H54 (cell line): ENCODE data around the gene SSMEM1.
A peak's percentile ranks its signal among the peaks of the same experiment; 100 is the strongest.
"Not testable (repeated sequence)": the region's sequence is repeated elsewhere in the genome, so short reads cannot be mapped to it uniquely, and the experiment has no call there.

Experiments used
- DNase-seq: peaks from one replicate; pipeline ENCODE4 v3.0.0; 2011; ENCODE audit warnings: low spot score, mixed read lengths; ENCODE audit not compliant: insufficient read length
- FAIRE-seq: peaks from 3 replicates; lab custom pipeline; 2011; peaks lifted over from hg19 to GRCh38; lab: Jason Lieb, UNC
- POLR2A ChIP-seq: IDR thresholded peaks from 2 replicates; pipeline ENCODE4 v1.6.1; 2011; ENCODE audit warnings: low read depth, mild to moderate bottlenecking, low read length

SSMEM1 gene, protein sequence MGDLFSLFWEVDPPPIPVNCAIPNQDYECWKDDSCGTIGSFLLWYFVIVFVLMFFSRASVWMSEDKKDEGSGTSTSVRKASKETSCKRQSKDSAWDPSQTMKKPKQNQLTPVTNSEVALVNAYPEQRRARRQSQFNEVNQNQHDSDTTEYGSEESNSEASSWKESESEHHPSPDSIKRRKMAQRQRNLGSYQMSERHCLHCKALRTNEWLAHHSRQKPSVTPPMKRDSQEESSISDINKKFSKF

DNA sequence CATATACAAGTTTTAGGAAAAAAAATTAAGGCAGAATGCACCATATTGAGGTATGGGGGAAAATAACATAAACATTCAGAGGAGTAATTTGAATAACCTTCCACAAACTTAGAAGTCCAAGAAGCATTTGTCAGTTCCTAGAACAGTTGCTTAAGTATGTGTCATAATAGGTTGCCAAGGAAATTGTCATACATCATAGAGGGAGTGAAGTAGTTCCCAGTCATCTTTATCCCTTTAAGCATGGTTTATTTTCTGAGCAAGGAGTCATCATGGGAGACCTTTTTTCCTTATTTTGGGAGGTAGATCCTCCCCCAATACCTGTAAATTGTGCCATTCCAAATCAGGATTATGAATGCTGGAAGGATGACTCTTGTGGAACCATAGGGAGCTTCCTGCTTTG, at the start of gene SSMEM1:
SSMEM1 (plus strand) TSS at position 219 of the 400 bp plus-strand sequence; CDS start at position 270, 51 bp downstream.
- no peak for TF ChIP-seq POLR2A
- DNase-seq (peak; percentile 37), FAIRE-seq (no peak)

DNA sequence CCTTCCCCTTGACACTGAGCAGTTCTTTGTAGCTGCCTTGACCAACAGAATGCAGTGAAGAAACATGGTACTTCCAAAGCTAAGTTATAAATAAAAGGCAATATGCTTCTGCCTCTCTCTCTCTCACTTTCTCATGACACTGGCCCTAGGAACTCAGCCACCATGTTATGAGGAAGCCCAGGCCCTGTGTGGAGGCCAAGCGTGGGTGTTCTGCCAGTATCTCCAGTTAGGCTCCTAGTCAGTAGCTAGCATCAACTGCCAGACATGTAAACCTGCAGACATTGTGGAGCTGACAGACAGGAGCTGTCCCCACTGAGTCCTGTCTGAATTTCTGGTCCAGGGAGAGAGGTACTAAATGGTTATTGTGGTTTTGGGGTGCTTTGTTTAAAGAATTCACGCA, 47.6 kb upstream of the SSMEM1 start:
- FAIRE-seq (no peak), DNase-seq (no peak)
- no peak for TF ChIP-seq POLR2A

DNA sequence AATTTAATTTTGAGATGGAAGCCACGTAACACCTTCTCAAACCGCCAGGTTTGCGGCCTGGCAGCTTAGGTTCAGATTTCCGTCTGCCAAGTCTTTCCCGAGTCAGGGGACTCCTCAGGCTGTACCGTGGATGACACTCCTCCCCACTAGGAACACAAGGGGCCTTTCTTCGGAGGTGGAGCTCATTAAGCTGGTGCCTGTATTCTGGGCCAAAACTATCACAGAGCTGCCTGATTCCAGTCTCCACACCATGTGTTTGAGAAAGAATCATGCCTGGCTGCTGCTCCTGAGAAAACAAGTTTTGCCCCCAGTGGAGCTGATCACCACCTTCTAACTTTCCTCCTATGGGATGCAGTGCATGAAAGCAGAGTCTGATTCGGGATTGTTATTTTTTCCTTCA, 47.2 kb upstream of the SSMEM1 start:
- no peak for DNase-seq
- no peak for TF ChIP-seq POLR2A
- FAIRE-seq: no peak

DNA sequence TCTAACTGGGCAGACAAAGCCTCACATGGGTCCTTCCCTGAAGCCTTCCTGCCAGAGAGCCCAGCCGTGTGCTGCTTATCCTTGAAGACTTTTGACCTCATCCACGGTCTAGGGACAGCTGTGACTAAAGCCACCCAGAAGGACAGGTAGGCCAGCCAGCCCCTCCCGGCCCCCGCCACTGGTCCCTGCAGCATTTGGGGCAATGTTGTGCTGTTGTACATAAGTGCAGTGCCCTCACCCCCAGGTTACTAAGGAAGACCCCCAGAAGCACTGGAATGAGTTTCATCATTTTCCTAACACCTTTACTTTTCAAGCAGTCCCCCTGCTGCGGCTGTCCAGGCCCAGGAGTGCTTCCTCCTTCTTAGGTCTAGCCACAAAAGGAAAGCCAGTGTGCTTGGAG, 45.5 kb upstream of the SSMEM1 start:
- DNase-seq (no peak), FAIRE-seq (no peak)
- TF ChIP-seq POLR2A: no peak

DNA sequence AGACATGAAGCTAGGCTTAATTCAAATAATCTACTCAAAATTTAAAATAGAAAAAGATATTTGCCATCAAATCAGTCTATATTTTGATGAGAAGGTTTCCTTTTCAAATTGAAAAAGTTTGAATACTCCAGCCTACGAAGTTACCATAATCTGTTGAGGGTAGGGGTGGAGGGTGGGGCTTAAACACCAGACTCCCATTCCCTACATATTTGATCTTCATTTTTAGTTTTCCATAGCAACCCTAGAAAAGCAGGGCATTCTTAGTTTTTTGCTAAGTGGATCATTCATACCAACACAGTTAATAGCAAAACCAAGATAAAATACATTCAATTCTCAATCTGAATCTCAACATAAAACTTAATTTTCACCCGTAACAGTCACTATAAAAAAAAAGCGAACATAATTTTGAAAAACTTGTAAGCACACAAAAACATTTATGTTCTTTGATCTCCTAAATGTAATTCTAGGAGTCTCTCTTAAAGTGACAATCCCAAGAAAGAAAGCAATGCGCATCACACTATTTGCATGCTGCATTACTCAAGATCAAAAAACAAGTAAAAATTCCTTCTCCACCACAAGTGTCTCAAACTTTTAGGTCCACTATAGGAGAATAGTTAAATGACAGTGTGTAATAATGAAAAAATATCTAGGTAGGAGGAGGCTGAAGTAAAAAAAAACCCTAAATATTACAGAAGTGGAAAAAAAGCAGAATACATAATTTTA, 33.3 kb upstream of the SSMEM1 start:
- no peak for TF ChIP-seq POLR2A
- no peak for FAIRE-seq
- no peak for DNase-seq

DNA sequence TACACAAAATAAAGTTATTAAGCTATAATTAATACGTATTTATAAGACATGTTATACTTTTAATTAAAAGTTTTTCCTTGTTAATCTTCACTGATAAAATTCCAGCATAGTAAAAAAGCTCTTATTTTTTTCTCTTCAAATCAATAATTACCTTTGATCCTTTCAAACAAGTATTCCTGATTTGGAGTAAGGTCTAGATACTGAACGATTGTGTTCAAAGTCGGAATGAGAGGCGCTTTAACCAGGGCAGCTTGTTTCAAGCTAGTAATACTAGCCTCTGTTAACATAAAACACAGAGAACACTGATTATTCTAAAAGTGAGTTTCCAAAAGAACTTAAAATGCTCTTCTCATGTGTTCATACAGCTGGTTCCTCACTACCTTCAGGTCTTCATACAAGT, 29.4 kb upstream of the SSMEM1 start:
- no peak for FAIRE-seq
- TF ChIP-seq POLR2A: no peak
- DNase-seq: no peak

DNA sequence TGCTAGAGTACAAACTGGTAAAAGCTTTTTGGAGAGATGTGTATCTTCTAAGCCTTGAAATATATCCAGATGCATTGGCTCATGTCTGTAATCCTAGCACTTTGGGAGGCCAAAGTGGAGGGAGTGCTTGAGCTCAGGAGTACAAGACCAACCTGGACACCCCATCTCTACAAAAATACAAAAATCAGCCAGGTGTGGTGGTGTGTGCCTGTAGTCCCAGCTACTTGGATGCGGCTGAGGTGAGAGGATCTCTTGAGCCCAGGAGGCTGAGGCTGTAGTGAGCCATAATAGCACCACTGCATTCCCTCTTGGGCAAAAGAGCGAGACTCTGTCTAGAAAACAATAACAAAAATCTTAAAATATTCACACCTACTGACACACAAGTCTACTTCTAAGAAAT, 28.0 kb upstream of the SSMEM1 start:
- FAIRE-seq (no peak), DNase-seq (no peak)
- TF ChIP-seq POLR2A: no peak

DNA sequence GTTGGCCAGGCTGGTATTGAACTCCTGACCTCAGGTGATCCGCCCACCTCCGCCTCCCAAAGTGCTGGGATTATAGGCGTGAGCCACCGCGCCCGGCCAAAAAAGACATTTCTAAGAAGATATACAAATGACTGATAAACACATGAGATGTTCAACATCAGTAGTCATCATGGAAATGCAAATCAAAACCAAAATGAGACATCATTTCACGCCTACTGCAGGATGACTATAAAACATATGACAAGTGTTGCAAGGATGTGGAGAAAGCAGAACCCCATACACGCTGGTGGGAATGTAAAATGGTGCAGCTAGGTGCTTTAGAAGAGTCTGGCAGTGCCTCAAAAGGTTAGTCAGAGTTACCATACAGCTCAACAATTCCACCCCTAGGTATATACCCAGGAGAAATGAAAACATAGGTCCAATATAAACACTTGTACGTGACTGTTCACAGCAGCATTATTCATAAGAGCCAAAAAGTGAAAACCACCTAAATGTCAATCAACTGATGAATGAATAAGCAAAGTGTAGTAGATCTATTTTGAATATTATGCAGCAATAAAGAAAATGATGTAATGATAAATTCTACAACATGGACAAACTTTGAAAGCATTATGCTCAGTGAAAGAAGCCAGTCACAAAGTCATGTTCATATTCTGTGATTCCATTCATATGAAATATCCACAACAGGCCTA, 26.9 kb upstream of the SSMEM1 start:
- no peak for TF ChIP-seq POLR2A
- FAIRE-seq (peak; percentile 86), DNase-seq (no peak)

DNA sequence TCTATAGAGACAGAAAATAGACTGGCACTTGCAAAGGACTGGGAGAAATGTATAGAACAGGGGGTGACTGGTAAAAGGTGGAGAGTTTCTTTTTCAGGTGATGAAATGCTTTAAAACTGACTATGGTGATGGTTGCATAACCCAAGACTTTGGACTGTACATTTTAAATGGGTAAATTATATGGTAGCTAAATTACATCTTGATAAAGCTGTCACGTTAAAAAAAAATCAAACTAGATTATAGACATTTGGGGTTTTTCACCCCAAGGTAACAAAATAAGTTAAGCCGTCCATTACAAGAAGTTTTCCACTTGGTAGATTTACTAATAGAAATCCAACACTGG, 26.4 kb upstream of the SSMEM1 start:
- FAIRE-seq: peak; percentile 58
- TF ChIP-seq POLR2A: no peak
- DNase-seq: no peak

DNA sequence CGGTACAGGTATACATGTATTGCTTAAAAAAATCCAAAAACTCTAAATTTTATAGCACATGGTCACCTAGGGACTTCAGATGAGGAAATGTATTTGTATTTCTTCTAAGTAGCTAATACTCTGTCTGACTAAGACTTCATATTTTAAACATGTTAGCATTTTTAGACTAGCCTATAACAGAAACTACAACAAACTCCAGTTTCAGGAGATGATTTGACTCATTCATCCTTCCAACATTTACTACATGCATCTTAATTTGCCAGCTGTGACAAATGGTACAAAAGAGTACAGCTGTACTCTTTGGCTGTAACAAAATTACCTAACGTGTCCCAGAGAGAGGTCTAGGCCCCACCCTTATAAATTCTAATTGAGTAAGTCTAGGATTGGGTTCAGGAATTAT, 24.7 kb upstream of the SSMEM1 start:
- TF ChIP-seq POLR2A: no peak
- no peak for DNase-seq
- peak; percentile 52 for FAIRE-seq

DNA sequence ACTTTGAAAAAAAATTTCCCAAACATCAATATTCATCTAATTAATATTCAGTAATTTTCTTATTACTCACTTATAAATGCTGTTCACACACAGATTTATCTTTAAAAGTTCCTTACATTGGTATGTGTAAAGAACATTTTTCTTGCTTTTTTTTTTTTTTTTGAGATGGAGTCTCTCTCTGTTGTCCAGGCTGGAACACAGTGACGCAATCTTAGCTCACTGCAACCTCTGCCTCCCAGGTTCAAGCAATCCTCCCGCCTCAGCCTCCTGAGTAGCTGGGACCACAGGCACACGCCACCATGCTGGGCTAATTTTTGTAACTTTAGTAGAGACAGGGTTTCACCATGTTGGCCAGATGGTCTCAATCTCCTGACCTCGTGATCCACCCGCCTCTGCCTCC, 23.3 kb upstream of the SSMEM1 start:
- DNase-seq, FAIRE-seq: not testable (repeated sequence)

DNA sequence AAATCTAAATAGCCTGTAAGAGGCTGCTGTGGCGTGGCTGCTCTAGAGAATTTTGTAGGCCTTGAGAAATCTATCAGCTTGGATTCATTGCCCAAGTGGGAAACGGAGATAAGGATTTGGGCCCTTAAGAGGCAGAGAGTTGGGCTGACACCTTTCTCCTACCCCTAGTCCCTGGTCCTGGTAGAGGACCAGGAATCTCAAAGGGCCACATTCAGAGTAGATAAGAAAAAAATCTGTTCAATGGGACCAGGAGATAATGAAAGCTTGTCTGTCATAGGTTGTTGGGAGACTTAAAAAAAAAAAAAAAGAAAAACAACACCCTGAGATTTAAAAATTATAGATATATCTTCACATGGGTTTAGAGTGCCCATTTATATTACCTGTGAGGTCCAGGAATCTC, 20.3 kb upstream of the SSMEM1 start:
- FAIRE-seq (no peak), DNase-seq (no peak)
- TF ChIP-seq POLR2A: no peak

DNA sequence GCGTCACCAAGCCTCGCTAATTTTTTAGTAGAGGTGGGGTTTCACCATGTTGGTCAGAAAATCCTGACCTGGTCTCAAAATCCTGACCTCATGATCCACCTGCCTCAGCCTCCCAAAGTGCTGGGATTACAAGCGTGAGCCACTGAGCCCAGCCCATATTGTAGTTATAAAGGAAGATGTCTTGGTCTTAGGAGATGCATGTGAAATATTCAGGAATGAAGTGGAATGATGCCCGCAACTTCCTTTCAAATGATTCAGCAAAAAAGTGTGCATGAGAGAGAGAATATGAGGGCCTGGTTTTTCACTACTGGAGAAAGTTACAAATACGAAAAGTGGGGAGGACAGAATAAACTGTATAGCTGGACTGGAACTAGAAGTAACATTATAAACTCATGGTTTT, 18.3 kb upstream of the SSMEM1 start:
- FAIRE-seq (no peak), DNase-seq (no peak)
- no peak for TF ChIP-seq POLR2A

DNA sequence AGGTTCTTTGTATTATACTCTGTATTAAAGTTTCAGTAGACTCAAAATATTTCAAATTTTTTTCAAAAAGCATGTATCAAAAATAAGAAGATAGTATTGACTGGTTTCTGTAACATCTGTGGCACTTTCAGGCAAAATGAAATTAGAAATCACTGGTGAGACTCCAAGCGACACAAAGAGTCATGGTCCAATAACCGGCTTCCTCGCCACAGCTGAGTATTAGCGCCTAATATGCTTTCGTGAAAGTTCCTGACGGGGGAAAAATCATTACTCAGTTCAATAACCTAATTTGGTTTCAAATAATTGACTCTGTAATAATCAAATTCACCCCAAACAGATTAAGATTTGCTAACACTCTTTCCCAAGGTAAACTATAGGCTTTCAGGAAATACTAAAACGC, 15.9 kb upstream of the SSMEM1 start:
- FAIRE-seq: no peak
- no peak for DNase-seq
- no peak for TF ChIP-seq POLR2A

DNA sequence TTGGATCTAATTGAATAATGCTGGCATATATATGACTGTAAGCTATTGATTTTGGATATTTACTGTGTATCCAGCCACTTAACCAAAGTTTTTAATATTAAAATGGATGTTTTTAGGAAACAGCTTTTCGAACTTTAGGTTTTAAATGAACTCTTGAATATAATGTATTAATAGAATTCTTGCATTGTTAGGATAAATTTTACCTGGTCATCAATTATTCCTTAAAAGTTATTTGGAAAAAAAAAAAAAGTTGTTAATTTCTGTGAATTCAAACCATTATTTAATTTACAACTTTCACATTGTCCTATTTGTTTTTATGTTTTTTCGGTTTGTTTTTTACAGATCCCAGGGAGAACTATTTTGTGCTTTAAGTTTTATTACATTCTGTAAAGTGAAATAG, 12.3 kb upstream of the SSMEM1 start:
- DNase-seq (no peak), FAIRE-seq (no peak)
- no peak for TF ChIP-seq POLR2A

DNA sequence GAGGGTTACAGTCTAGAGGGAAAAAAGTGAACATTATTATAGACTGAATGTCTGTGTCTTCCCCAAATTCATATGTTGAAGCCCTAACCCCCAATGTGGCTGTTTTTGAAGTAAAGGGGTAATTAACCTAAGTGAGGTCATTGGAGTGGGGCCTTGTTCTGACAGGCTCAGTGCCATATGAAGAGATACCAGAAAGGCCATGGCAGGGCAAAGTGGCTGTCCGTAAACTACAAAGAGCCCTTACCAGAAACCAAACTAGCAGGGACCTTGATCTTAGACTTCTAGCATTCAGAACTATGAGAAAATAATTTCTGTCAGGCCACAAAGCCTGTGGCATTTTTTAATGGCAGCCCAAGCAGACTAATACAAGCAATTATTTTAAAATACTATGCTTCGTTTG, 11.2 kb upstream of the SSMEM1 start:
- no peak for TF ChIP-seq POLR2A
- FAIRE-seq: no peak
- DNase-seq: no peak
